ENCODE measurements around the gene ZNF688. TPM values are rescaled to one million over a fixed set of nuclear protein-coding genes. Genes with fewer than 3 reads are reported as not detected.

The ZNF688 gene
- total and polyA plus RNA-seq, 2 of the 13 experiments (the other 11 are each of a cell fraction or from before 2014, with no cell fraction given), result 2.4 to 5.4 TPM

DNA sequence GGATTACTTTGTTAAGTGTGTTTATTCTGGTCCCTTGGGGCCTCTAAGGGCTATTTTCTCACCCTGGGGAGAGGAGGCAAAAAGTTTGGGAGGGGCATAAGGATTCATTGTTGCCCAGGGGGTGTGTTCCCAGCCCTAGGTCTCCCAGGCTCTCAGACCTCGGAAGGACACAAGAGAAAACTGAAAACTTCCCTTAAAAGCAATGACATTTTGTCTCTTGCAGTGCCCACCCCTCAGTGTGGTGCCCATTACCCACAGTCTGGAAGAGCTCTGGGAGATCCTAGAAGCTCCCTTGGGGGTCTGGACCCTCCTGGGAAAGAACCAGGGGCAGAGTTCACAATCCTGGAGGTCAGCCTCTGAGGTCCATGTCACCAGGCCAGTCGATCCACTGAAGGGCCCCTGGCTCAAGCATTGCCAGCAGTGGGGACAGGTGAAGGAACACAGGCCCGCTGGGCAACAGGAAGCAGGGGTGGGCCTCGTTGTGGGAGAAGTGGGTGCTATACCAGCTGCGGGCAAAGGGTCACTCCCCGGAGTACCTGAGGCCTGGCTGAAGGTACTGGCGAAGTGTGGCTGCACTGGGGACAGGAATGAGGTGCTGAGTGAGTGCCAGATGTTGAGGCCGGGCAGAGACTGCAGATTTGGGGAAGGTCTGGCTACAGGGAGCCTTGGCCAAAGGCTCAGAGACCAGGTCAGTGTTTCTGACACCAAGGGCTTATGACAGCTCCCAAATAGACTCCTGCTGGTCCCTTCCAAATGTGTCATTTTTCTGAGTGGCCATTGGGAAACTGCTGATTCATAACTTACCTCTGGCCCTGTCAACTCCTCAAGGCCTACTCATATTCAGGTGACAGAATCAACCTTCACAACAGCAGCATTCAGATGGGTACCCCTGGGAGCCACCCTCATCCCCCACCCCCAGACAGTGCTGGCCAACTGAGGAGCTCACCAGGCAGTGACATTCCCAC lies 32.2 kb downstream of the ZNF688 start (continued):
- TF ChIP-seq, protein P1, sequence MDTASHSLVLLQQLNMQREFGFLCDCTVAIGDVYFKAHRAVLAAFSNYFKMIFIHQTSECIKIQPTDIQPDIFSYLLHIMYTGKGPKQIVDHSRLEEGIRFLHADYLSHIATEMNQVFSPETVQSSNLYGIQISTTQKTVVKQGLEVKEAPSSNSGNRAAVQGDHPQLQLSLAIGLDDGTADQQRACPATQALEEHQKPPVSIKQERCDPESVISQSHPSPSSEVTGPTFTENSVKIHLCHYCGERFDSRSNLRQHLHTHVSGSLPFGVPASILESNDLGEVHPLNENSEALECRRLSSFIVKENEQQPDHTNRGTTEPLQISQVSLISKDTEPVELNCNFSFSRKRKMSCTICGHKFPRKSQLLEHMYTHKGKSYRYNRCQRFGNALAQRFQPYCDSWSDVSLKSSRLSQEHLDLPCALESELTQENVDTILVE (CRISPR knock-in tag; IDR thresholded peaks at IDR 0.05), result no peak
- TF ChIP-seq ZNF234 (CRISPR knock-in tag; conservative IDR thresholded peaks at IDR 0.05), result no peak
- TF ChIP-seq, protein P2, sequence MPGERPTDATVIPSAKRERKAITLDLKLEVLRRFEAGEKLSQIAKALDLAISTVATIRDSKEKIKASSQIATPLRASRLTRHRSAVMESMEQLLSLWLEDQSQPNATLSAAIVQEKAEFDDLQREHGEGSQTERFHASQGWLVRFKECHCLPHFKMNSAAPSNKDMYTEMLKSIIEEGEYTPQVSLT (CRISPR knock-in tag; IDR thresholded peaks at IDR 0.05; ENCODE audit: borderline replicate concordance, low read depth), result no peak
- no peak for TF ChIP-seq CBX2 (IDR thresholded peaks at IDR 0.05; ENCODE audit: low read depth, low read length)
- TF ChIP-seq CBX2 (CRISPR knock-in tag; IDR thresholded peaks at IDR 0.05; ENCODE audit: low read depth), result no peak
- no peak for TF ChIP-seq SUZ12 (IDR thresholded peaks at IDR 0.05; ENCODE audit: low read depth, low read length)
- TF ChIP-seq, protein P3, sequence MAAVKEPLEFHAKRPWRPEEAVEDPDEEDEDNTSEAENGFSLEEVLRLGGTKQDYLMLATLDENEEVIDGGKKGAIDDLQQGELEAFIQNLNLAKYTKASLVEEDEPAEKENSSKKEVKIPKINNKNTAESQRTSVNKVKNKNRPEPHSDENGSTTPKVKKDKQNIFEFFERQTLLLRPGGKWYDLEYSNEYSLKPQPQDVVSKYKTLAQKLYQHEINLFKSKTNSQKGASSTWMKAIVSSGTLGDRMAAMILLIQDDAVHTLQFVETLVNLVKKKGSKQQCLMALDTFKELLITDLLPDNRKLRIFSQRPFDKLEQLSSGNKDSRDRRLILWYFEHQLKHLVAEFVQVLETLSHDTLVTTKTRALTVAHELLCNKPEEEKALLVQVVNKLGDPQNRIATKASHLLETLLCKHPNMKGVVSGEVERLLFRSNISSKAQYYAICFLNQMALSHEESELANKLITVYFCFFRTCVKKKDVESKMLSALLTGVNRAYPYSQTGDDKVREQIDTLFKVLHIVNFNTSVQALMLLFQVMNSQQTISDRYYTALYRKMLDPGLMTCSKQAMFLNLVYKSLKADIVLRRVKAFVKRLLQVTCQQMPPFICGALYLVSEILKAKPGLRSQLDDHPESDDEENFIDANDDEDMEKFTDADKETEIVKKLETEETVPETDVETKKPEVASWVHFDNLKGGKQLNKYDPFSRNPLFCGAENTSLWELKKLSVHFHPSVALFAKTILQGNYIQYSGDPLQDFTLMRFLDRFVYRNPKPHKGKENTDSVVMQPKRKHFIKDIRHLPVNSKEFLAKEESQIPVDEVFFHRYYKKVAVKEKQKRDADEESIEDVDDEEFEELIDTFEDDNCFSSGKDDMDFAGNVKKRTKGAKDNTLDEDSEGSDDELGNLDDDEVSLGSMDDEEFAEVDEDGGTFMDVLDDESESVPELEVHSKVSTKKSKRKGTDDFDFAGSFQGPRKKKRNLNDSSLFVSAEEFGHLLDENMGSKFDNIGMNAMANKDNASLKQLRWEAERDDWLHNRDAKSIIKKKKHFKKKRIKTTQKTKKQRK (IDR thresholded peaks at IDR 0.05; ENCODE audit: low read length), result no peak
- TF ChIP-seq ZMYM3 (CRISPR knock-in tag; IDR thresholded peaks at IDR 0.05), result 0 out of 2 replicates have a peak, but pooled peaks have one; percentile 48
- TF ChIP-seq ZNF772 (CRISPR knock-in tag; IDR thresholded peaks at IDR 0.05), result peak; percentile 55; the same call in 1 of the 2 replicates
- no peak for TF ChIP-seq FOXO1 (CRISPR knock-in tag; IDR thresholded peaks at IDR 0.05)
- TF ChIP-seq, protein P4, sequence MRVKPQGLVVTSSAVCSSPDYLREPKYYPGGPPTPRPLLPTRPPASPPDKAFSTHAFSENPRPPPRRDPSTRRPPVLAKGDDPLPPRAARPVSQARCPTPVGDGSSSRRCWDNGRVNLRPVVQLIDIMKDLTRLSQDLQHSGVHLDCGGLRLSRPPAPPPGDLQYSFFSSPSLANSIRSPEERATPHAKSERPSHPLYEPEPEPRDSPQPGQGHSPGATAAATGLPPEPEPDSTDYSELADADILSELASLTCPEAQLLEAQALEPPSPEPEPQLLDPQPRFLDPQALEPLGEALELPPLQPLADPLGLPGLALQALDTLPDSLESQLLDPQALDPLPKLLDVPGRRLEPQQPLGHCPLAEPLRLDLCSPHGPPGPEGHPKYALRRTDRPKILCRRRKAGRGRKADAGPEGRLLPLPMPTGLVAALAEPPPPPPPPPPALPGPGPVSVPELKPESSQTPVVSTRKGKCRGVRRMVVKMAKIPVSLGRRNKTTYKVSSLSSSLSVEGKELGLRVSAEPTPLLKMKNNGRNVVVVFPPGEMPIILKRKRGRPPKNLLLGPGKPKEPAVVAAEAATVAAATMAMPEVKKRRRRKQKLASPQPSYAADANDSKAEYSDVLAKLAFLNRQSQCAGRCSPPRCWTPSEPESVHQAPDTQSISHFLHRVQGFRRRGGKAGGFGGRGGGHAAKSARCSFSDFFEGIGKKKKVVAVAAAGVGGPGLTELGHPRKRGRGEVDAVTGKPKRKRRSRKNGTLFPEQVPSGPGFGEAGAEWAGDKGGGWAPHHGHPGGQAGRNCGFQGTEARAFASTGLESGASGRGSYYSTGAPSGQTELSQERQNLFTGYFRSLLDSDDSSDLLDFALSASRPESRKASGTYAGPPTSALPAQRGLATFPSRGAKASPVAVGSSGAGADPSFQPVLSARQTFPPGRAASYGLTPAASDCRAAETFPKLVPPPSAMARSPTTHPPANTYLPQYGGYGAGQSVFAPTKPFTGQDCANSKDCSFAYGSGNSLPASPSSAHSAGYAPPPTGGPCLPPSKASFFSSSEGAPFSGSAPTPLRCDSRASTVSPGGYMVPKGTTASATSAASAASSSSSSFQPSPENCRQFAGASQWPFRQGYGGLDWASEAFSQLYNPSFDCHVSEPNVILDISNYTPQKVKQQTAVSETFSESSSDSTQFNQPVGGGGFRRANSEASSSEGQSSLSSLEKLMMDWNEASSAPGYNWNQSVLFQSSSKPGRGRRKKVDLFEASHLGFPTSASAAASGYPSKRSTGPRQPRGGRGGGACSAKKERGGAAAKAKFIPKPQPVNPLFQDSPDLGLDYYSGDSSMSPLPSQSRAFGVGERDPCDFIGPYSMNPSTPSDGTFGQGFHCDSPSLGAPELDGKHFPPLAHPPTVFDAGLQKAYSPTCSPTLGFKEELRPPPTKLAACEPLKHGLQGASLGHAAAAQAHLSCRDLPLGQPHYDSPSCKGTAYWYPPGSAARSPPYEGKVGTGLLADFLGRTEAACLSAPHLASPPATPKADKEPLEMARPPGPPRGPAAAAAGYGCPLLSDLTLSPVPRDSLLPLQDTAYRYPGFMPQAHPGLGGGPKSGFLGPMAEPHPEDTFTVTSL (CRISPR knock-in tag; IDR thresholded peaks at IDR 0.05; ENCODE audit: borderline replicate concordance), result no peak
- no peak for TF ChIP-seq ZNF260 (CRISPR knock-in tag; IDR thresholded peaks at IDR 0.05; ENCODE audit: borderline replicate concordance, low read depth)
- TF ChIP-seq KDM5B (CRISPR knock-in tag; IDR thresholded peaks at IDR 0.05; ENCODE audit: borderline replicate concordance), result peak; percentile 37; the same call in 1 of the 2 replicates
- TF ChIP-seq MYC (CRISPR knock-in tag; IDR thresholded peaks at IDR 0.05; ENCODE audit: borderline replicate concordance), result no peak
- no peak for TF ChIP-seq NR2F2 (IDR thresholded peaks at IDR 0.05; ENCODE audit: borderline replicate concordance, low read depth)
- no peak for TF ChIP-seq ZNF567 (CRISPR knock-in tag; IDR thresholded peaks at IDR 0.05; ENCODE audit: borderline replicate concordance)
- TF ChIP-seq, protein P5, sequence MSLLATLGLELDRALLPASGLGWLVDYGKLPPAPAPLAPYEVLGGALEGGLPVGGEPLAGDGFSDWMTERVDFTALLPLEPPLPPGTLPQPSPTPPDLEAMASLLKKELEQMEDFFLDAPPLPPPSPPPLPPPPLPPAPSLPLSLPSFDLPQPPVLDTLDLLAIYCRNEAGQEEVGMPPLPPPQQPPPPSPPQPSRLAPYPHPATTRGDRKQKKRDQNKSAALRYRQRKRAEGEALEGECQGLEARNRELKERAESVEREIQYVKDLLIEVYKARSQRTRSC (CRISPR knock-in tag; IDR thresholded peaks at IDR 0.05; ENCODE audit: low read depth), result no peak

Measured in HepG2 (cell line).